ENCODE measurements around the gene ARHGEF28. TPM values are rescaled to one million over a fixed set of nuclear protein-coding genes. Genes with fewer than 3 reads are reported as not detected.

The ARHGEF28 gene
- total and polyA plus RNA-seq, 2 donors (not counting 1 experiment from before 2014, with no cell fraction given) = not detected

GRCh38 chr5:73805449-73805848 is 179.5 kb downstream of the ARHGEF28 start:
- Mint-ChIP-seq H3K27ac (no peak overlapping the region), H3K27me3 (peaks cover 7% of the 10 kb centered on the region), H3K4me3 (no peak overlapping the region), H3K9me3 (ENCODE audit: insufficient read depth) (no peaks in the 10 kb centered on the region), H3K4me1 (no peaks in the 10 kb centered on the region)
- no CpG with 5 or more reads among the region's 3 CpGs for WGBS (ENCODE audit: insufficient coverage)
- H3K9ac ChIP-seq (ENCODE audit: low read length) = no peak overlapping the region
- H3K27ac ChIP-seq (ENCODE audit: low read length in 2 of 2) = no peak overlapping the region
- ChIA-PET POLR2A (no interaction called here), CTCF (interaction anchor here (0.9 to 1.2 kb wide), 2 partner anchors 11 to 13 kb away, joined by 3 to 6 read pairs; no protein-coding TSS in a partner anchor)
- H3K4me3 ChIP-seq (ENCODE audit: control extremely low read depth in 1 of 5, extremely low read depth in 1 of 5, insufficient read depth in 1 of 5, low read depth in 2 of 5, low read length in 4 of 5) = no peak overlapping the region
- no peaks in the 10 kb centered on the region for H3K36me3 ChIP-seq (replicated peaks in 1 of 2; ENCODE audit: control extremely low read depth in 1 of 2, control insufficient read depth in 1 of 2, extremely low read depth in 1 of 2, insufficient read depth in 2 of 2, low read length in 1 of 2)
- DNase-seq = no peak
- no peak overlapping the region for H2AFZ ChIP-seq (ENCODE audit: insufficient read depth, low read depth, low read length, poor library complexity, severe bottlenecking)
- no peaks in the 10 kb centered on the region for H3K27me3 ChIP-seq (replicated peaks in 1 of 4; ENCODE audit: control extremely low read depth in 1 of 4, control insufficient read depth in 3 of 4, insufficient read depth in 4 of 4, low read length in 3 of 4)
- no peaks in the 10 kb centered on the region for H4K20me1 ChIP-seq (ENCODE audit: control insufficient read depth, insufficient read depth, low read length, poor library complexity, severe bottlenecking)
- no peaks in the 10 kb centered on the region for H3K79me2 ChIP-seq (ENCODE audit: control insufficient read depth, insufficient read depth, low read length)
- no peaks in the 10 kb centered on the region for H3K9me3 ChIP-seq (ENCODE audit: control extremely low read depth in 1 of 3, control insufficient read depth in 2 of 3, insufficient read depth in 1 of 3, low read length in 2 of 3)
- H3K4me2 ChIP-seq (replicated peaks; ENCODE audit: low read depth, low read length, poor library complexity, severe bottlenecking) = no peak overlapping the region
- H3K4me1 ChIP-seq (ENCODE audit: control insufficient read depth in 2 of 2, insufficient read depth in 2 of 2, low read length in 2 of 2) = no peaks in the 10 kb centered on the region
- no peak for ATAC-seq (ENCODE audit: low read depth)
- intact Hi-C loops (cut with micrococcal nuclease) = no loop called here
- TF ChIP-seq CTCF (IDR thresholded peaks at IDR 0.05) (no peak), EZH2 (IDR thresholded peaks at IDR 0.05; ENCODE audit: borderline replicate concordance, insufficient read depth, low read depth, low read length, poor library complexity, severe bottlenecking) (no peak)

GRCh38 chr5:73808911-73809310 is 182.9 kb downstream of the ARHGEF28 start:
- POLR2A ChIA-PET = no interaction called here
- H3K27ac ChIP-seq (ENCODE audit: low read length in 2 of 2) = no peak overlapping the region
- 86% methylated on average over 1 of the region's 2 CpGs for WGBS (ENCODE audit: insufficient coverage)

More at GRCh38 chr5:73808911-73809310, 182.9 kb downstream of the ARHGEF28 start:
- no peak overlapping the region for H2AFZ ChIP-seq (ENCODE audit: insufficient read depth, low read depth, low read length, poor library complexity, severe bottlenecking)
- H3K9ac ChIP-seq (ENCODE audit: low read length) = no peak overlapping the region
- H3K4me1 ChIP-seq (ENCODE audit: control insufficient read depth in 2 of 2, insufficient read depth in 2 of 2, low read length in 2 of 2) = no peaks in the 10 kb centered on the region
- H3K4me3 Mint-ChIP-seq = no peak overlapping the region
- no peaks in the 10 kb centered on the region for H3K27me3 ChIP-seq (replicated peaks in 1 of 4; ENCODE audit: control extremely low read depth in 1 of 4, control insufficient read depth in 3 of 4, insufficient read depth in 4 of 4, low read length in 3 of 4)
- no peaks in the 10 kb centered on the region for H3K79me2 ChIP-seq (ENCODE audit: control insufficient read depth, insufficient read depth, low read length)
- ATAC-seq (ENCODE audit: low read depth) (no peak), DNase-seq (no peak)
- CTCF ChIA-PET = interaction anchor here (1.2 kb wide), 1 partner anchor 15 kb away, joined by 5 read pairs; no protein-coding TSS in a partner anchor
- H3K4me2 ChIP-seq (replicated peaks; ENCODE audit: low read depth, low read length, poor library complexity, severe bottlenecking) = no peak overlapping the region
- peaks cover 22% of the 10 kb centered on the region for H3K27me3 Mint-ChIP-seq
- no peaks in the 10 kb centered on the region for H3K36me3 ChIP-seq (replicated peaks in 1 of 2; ENCODE audit: control extremely low read depth in 1 of 2, control insufficient read depth in 1 of 2, extremely low read depth in 1 of 2, insufficient read depth in 2 of 2, low read length in 1 of 2)
- no peak overlapping the region for H3K27ac Mint-ChIP-seq
- H4K20me1 ChIP-seq (ENCODE audit: control insufficient read depth, insufficient read depth, low read length, poor library complexity, severe bottlenecking) = no peaks in the 10 kb centered on the region
- intact Hi-C loops (cut with micrococcal nuclease) = no loop called here
- H3K4me3 ChIP-seq (ENCODE audit: control extremely low read depth in 1 of 5, extremely low read depth in 1 of 5, insufficient read depth in 1 of 5, low read depth in 2 of 5, low read length in 4 of 5) = no peak overlapping the region
- TF ChIP-seq CTCF (IDR thresholded peaks at IDR 0.05) (no peak), EZH2 (IDR thresholded peaks at IDR 0.05; ENCODE audit: borderline replicate concordance, insufficient read depth, low read depth, low read length, poor library complexity, severe bottlenecking) (no peak)
- no peaks in the 10 kb centered on the region for H3K9me3 ChIP-seq (ENCODE audit: control extremely low read depth in 1 of 3, control insufficient read depth in 2 of 3, insufficient read depth in 1 of 3, low read length in 2 of 3)
- no peaks in the 10 kb centered on the region for H3K9me3 Mint-ChIP-seq (ENCODE audit: insufficient read depth)
- no peaks in the 10 kb centered on the region for H3K4me1 Mint-ChIP-seq

All from B cell (primary cell).